ENCODE results near the gene POLE. TPM values are rescaled to one million over a fixed set of nuclear protein-coding genes. Genes with fewer than 3 reads are reported as not detected.

Gene POLE
- polyA plus RNA-seq, 1 of the 3 experiments (the other 2 are of a cell fraction): 20.1 TPM

DNA sequence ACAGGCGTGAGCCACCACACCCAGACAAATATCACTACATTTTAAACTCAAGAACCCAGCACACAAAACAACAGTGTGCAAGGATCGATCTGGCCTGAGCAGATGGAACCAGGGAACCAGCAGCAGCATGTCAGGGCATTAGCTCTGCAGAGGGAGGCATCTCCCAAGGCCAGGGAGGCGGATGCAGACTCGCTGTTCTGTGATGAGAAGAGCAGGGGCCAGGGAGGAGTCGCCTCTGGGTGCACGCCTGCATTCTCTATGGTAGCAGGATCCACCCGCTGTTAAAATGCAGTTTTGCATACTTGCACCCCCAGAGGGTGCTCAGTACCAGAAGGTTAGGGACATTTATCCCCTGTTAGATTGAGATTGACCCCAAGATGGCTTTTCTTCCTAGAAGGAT, 41.4 kb upstream of the POLE start:
- H3K79me2 ChIP-seq (ENCODE audit: insufficient read depth): peaks cover 25% of the 10 kb centered on the region; the same call in 1 of the 2 replicates

More for the DNA sequence above, 41.4 kb upstream of the POLE start:
- no peak for DNase-seq
- H3K27me3 ChIP-seq (ENCODE audit: insufficient read depth): no peaks in the 10 kb centered on the region
- no peaks in the 10 kb centered on the region for H3K4me1 ChIP-seq (ENCODE audit: control insufficient read depth in 1 of 2, insufficient read depth in 2 of 2, low read depth in 1 of 2, low read length in 1 of 2)
- no peaks in the 10 kb centered on the region for H3K9me2 ChIP-seq
- H2AFZ ChIP-seq (ENCODE audit: low read depth): no peak overlapping the region
- H3K4me2 ChIP-seq: no peak overlapping the region
- WGBS (ENCODE audit: low lambda C conversion rate): 100% methylated on average over 5 of the region's 7 CpGs
- H3F3A ChIP-seq (replicated peaks; ENCODE audit: insufficient read depth): peaks cover 19% of the 10 kb centered on the region
- H3K4me3 ChIP-seq (ENCODE audit: low read depth in 2 of 2, low read length in 1 of 2): no peak overlapping the region
- no peak overlapping the region for H3K9ac ChIP-seq
- no peaks in the 10 kb centered on the region for H3K9me3 ChIP-seq
- H3K36me3 ChIP-seq (replicated peaks in 1 of 2; ENCODE audit: control insufficient read depth in 1 of 2, insufficient read depth in 2 of 2, low read length in 1 of 2): peaks cover 54 to 71% of the 10 kb centered on the region in 2 experiments
- TF ChIP-seq FOSL2 (IDR thresholded peaks at IDR 0.05; ENCODE audit: borderline replicate concordance, low read depth): no peak
- no peak for TF ChIP-seq RFX5 (IDR thresholded peaks at IDR 0.05; ENCODE audit: low read length)
- TF ChIP-seq GABPA (IDR thresholded peaks at IDR 0.05; ENCODE audit: low read depth): no peak
- TF ChIP-seq, protein P1, sequence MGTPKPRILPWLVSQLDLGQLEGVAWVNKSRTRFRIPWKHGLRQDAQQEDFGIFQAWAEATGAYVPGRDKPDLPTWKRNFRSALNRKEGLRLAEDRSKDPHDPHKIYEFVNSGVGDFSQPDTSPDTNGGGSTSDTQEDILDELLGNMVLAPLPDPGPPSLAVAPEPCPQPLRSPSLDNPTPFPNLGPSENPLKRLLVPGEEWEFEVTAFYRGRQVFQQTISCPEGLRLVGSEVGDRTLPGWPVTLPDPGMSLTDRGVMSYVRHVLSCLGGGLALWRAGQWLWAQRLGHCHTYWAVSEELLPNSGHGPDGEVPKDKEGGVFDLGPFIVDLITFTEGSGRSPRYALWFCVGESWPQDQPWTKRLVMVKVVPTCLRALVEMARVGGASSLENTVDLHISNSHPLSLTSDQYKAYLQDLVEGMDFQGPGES (IDR thresholded peaks at IDR 0.05; ENCODE audit: low read depth, low read length): no peak
- TF ChIP-seq RAD21 (IDR thresholded peaks at IDR 0.05; ENCODE audit: low read length): no peak
- TF ChIP-seq TEAD4 (IDR thresholded peaks at IDR 0.05; ENCODE audit: borderline replicate concordance, insufficient read depth): no peak
- TF ChIP-seq, protein P2, sequence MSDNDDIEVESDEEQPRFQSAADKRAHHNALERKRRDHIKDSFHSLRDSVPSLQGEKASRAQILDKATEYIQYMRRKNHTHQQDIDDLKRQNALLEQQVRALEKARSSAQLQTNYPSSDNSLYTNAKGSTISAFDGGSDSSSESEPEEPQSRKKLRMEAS (IDR thresholded peaks at IDR 0.05; ENCODE audit: low read depth): no peak
- TF ChIP-seq, protein P3, sequence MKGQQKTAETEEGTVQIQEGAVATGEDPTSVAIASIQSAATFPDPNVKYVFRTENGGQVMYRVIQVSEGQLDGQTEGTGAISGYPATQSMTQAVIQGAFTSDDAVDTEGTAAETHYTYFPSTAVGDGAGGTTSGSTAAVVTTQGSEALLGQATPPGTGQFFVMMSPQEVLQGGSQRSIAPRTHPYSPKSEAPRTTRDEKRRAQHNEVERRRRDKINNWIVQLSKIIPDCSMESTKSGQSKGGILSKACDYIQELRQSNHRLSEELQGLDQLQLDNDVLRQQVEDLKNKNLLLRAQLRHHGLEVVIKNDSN (IDR thresholded peaks at IDR 0.05; ENCODE audit: borderline replicate concordance, low read depth): no peak
- TF ChIP-seq, protein P4, sequence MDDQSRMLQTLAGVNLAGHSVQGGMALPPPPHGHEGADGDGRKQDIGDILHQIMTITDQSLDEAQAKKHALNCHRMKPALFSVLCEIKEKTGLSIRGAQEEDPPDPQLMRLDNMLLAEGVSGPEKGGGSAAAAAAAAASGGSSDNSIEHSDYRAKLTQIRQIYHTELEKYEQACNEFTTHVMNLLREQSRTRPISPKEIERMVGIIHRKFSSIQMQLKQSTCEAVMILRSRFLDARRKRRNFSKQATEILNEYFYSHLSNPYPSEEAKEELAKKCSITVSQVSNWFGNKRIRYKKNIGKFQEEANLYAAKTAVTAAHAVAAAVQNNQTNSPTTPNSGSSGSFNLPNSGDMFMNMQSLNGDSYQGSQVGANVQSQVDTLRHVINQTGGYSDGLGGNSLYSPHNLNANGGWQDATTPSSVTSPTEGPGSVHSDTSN (IDR thresholded peaks at IDR 0.05): no peak
- no peak for TF ChIP-seq NFIC (IDR thresholded peaks at IDR 0.05; ENCODE audit: borderline replicate concordance)
- TF ChIP-seq, protein P5, sequence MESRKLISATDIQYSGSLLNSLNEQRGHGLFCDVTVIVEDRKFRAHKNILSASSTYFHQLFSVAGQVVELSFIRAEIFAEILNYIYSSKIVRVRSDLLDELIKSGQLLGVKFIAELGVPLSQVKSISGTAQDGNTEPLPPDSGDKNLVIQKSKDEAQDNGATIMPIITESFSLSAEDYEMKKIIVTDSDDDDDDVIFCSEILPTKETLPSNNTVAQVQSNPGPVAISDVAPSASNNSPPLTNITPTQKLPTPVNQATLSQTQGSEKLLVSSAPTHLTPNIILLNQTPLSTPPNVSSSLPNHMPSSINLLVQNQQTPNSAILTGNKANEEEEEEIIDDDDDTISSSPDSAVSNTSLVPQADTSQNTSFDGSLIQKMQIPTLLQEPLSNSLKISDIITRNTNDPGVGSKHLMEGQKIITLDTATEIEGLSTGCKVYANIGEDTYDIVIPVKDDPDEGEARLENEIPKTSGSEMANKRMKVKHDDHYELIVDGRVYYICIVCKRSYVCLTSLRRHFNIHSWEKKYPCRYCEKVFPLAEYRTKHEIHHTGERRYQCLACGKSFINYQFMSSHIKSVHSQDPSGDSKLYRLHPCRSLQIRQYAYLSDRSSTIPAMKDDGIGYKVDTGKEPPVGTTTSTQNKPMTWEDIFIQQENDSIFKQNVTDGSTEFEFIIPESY (IDR thresholded peaks at IDR 0.05; ENCODE audit: borderline replicate concordance, low read depth): no peak
- TF ChIP-seq EZH2phosphoT487 (IDR thresholded peaks at IDR 0.05; ENCODE audit: borderline replicate concordance, low read depth): no peak
- TF ChIP-seq ELF1 (IDR thresholded peaks at IDR 0.05): no peak
- no peak for TF ChIP-seq JUND (IDR thresholded peaks at IDR 0.05)
- TF ChIP-seq TCF12 (IDR thresholded peaks at IDR 0.05): no peak
- CTCF ChIA-PET: no interaction called here
- peaks cover 15% of the 10 kb centered on the region; the same call in 1 of the 2 replicates for H4K20me1 ChIP-seq (ENCODE audit: insufficient read depth)
- no peak overlapping the region for H3K27ac ChIP-seq (ENCODE audit: low read depth in 2 of 2, low read length in 1 of 2)
- POLR2A ChIA-PET: no interaction called here

Measured in SK-N-SH (cell line).